H1 (cell line): ENCODE measurements around the gene FHOD1. TPM values are rescaled to one million over a fixed set of nuclear protein-coding genes. Genes with fewer than 3 reads are reported as not detected.

Experiments
- ATF2 ChIP-seq: IDR thresholded peaks from 2 replicates; pipeline ENCODE4 v1.6.1; 2012; ENCODE audit warnings: low read length, inconsistent platforms
- ATF3 ChIP-seq: IDR thresholded peaks from 2 replicates; pipeline ENCODE4 v1.6.1; 2011; ENCODE audit warnings: low read depth, mild to moderate bottlenecking, low read length; ENCODE audit not compliant: insufficient read depth
- BCL11A ChIP-seq, 2 experiments: IDR thresholded peaks; one replicate each; pipeline ENCODE4 v1.6.1; 2011; ENCODE audit warnings: low read depth in 2 of 2, low read length in 2 of 2, mild to moderate bottlenecking in 2 of 2
- EGR1 ChIP-seq: IDR thresholded peaks from 2 replicates; pipeline ENCODE4 v1.6.1; 2011; ENCODE audit warnings: low read depth, low read length, borderline replicate concordance
- GABPA ChIP-seq: IDR thresholded peaks from 2 replicates; pipeline ENCODE4 v1.6.1; 2011; ENCODE audit warnings: mild to moderate bottlenecking, low read length, moderate library complexity, borderline replicate concordance; ENCODE audit not compliant: insufficient read depth
- POLR2A ChIP-seq, 2 experiments: IDR thresholded peaks; 1 replicate in 1 of 2; 2 replicates in 1 of 2; pipeline ENCODE4 v1.6.1; 2011; ENCODE audit warnings: low read depth in 2 of 2, low read length in 2 of 2, mild to moderate bottlenecking in 2 of 2; ENCODE audit errors: control extremely low read depth in 1 of 2
- POU5F1 ChIP-seq: IDR thresholded peaks from 2 replicates; pipeline ENCODE4 v1.6.1; 2011; ENCODE audit warnings: low read depth, mild to moderate bottlenecking, low read length, moderate library complexity
- SIN3A ChIP-seq, 2 experiments: IDR thresholded peaks in 1 of 2; conservative IDR thresholded peaks in 1 of 2; 2 replicates each; pipeline ENCODE4 v1.6.1; 2011 to 2012; ENCODE audit warnings: low read length in 2 of 2, improper control_type of control experiment in 1 of 2, low read depth in 1 of 2, mild to moderate bottlenecking in 1 of 2
- TCF12 ChIP-seq: IDR thresholded peaks from 2 replicates; pipeline ENCODE4 v1.6.1; 2011; ENCODE audit warnings: low read depth, mild to moderate bottlenecking, low read length
- polyA plus RNA-seq, 7 experiments: library from polyadenylated mRNA; depleted of rRNA in 3 of 7; stranded (reverse) in 5 of 7; unstranded in 2 of 7; fragments of >200 nt in 5 of 7; fragments of 200-250 nt in 2 of 7; gene quantifications; 1 replicate in 5 of 7; 2 replicates in 1 of 7; 4 replicates in 1 of 7; pipeline versions ENCODE4 v1.2.1 to v1.2.3, GENCODE V29; 2011 to 2013; ENCODE audit warnings: missing spikeins in 2 of 7, mixed read lengths in 2 of 7
- total RNA-seq: library from RNA; stranded (reverse); fragmentation: NEBNext Ultra II Directional; extraction: Animal tissue kit (Norgen Biotek cat#: 25700); gene quantifications from 2 replicates; pipeline ENCODE4 v1.2.1, GENCODE V29; 2021

Gene FHOD1
- total and polyA plus RNA-seq, 2 of the 8 experiments (the other 6 are each of a cell fraction or from before 2014, with no cell fraction given): 31.3 to 60.7 TPM

- TF ChIP-seq ATF2 (no peak), GABPA (no peak), SIN3A (conservative IDR thresholded peaks at IDR 0.05 in 1 of 2, IDR thresholded peaks at IDR 0.05 in 1 of 2; ENCODE audit: low read depth in 1 of 2, low read length in 2 of 2) (peak in 1 of 2 experiments; percentile 16; a peak in 1 of 4 replicates), POU5F1 (no peak), TCF12 (no peak), ATF3 (no peak), POLR2A (IDR thresholded peaks at IDR 0.05; ENCODE audit: control extremely low read depth in 1 of 2, low read depth in 2 of 2, low read length in 2 of 2) (peak in 1 of 2 experiments; percentile 79; a peak in 2 of 3 replicates), BCL11A (IDR thresholded peaks at IDR 0.05; ENCODE audit: low read depth in 2 of 2, low read length in 2 of 2) (no peak), EGR1 (peak; percentile 86; the same call in 1 of the 2 replicates)
Measured at GRCh38 chr16:67183627-67184452, 63.4 kb downstream of the FHOD1 start, which contains the start of gene MATCAP1 (continued).
